ENCODE results near the gene USP15.
"Not testable (repeated sequence)": the region's sequence is repeated elsewhere in the genome, so short reads cannot be mapped to it uniquely, and the experiment has no call there.

USP15 gene

DNA sequence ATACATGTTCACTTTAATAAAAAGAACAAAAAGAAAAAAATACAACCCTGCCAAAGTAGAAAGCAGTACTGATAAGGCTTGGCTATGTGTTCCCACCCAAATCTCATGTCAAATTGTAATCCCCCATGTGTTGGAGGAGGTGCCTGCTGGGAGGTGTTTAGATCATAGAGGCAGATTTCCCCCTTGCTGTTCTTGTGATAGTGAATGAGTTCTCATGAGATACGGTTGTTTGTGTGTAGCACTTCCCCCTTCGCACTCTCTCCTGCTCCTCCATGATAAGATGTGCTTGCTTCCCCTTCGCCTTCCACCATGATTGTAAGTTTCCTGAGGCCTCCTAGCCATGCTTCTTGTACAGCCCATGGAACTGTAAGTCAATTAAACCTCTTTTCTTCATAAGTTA is 59.9 kb downstream of the USP15 start:
- in situ Hi-C loops (cut with HindIII; ENCODE audit: low pct_unique_long_range_greater_than_20kb, low sequenced_read_pairs): no loop called here
- no peak for DNase-seq (ENCODE audit: low read depth in 1 of 2, low spot score in 1 of 2)
- no peak for TF ChIP-seq JUND (IDR thresholded peaks at IDR 0.05; ENCODE audit: low read depth)

DNA sequence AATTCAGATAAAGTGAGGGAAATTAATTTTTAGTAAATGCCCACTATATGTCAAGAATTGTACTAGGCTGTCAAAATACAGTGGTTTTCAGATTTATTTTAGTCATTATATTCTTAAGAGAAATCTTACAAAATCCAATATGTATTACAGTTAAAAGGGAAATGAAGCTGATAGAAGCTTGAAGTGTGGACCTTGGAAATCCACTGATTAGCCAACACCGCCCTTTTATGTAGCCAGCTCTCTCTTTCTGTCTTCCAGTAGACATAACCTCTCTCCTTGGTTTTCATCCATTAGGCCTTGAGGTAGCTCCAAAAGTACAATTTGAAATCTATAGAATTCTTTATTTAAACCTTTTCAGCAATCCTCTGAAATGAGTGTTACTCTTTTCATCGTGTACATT is 63.2 kb downstream of the USP15 start:
- in situ Hi-C loops (cut with HindIII; ENCODE audit: low pct_unique_long_range_greater_than_20kb, low sequenced_read_pairs): no loop called here
- no peak for DNase-seq (ENCODE audit: low read depth in 1 of 2, low spot score in 1 of 2)
- no peak for TF ChIP-seq JUND (IDR thresholded peaks at IDR 0.05; ENCODE audit: low read depth)

DNA sequence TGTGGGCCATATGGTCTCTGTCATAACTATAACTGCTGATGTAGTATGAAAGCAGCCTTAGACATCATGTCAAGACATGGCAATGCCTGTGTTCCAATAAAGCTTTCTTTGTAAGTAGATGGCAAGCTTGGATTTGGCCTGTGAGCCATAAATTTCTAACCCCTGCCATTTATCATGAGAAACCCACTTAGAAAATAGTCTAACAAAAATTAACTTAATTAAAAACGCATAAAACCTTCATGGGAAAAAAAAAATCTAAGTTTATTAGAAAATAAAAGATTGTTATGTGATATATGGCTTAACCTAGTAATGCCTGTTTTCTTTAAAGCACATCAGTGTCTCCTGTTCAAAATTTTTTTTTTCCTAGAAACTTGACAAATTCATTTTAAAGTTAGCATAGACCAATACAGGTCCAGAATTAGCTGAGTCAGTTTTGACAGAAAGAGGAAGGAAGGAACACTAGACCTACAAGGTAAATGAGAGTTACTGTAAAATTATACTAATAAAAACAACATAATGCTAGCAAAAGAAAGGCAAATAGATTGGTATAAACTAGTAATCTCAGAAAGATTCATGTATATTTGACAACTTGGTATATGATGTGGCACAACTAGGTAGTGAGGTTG is 68.2 kb downstream of the USP15 start:
- in situ Hi-C loops (cut with HindIII; ENCODE audit: low pct_unique_long_range_greater_than_20kb, low sequenced_read_pairs): no loop called here
- no peak for TF ChIP-seq JUND (IDR thresholded peaks at IDR 0.05; ENCODE audit: low read depth)
- DNase-seq (ENCODE audit: low read depth in 1 of 2, low spot score in 1 of 2): no peak

- no peak for DNase-seq (ENCODE audit: low read depth in 1 of 2, low spot score in 1 of 2)
- no peak for TF ChIP-seq JUND (IDR thresholded peaks at IDR 0.05; ENCODE audit: low read depth)
- in situ Hi-C loops (cut with HindIII; ENCODE audit: low pct_unique_long_range_greater_than_20kb, low sequenced_read_pairs): no loop called here
Observed at GRCh38 chr12:62331306-62331705, 71.1 kb downstream of the USP15 start.

DNA sequence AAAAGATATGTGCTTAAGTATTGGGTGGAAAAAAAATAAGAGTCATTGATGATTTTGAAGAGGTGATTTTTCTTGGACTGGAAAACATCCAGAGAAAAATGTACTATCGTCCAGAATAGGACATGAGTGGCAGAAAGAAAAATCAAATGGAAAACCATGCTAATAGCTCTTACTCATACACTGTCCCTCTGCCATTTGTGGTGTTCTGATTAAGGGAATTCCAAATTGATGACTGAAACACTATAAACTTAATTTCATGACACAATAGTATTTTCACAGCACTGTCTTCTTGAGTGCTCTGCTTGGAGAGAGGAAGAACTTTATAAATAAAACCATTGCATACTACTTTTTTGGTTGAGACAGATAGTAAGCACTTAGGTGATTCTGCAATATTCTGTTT is 72.4 kb downstream of the USP15 start:
- in situ Hi-C loops (cut with HindIII; ENCODE audit: low pct_unique_long_range_greater_than_20kb, low sequenced_read_pairs): no loop called here
- TF ChIP-seq JUND (IDR thresholded peaks at IDR 0.05; ENCODE audit: low read depth): no peak
- no peak for DNase-seq (ENCODE audit: low read depth in 1 of 2, low spot score in 1 of 2)

DNA sequence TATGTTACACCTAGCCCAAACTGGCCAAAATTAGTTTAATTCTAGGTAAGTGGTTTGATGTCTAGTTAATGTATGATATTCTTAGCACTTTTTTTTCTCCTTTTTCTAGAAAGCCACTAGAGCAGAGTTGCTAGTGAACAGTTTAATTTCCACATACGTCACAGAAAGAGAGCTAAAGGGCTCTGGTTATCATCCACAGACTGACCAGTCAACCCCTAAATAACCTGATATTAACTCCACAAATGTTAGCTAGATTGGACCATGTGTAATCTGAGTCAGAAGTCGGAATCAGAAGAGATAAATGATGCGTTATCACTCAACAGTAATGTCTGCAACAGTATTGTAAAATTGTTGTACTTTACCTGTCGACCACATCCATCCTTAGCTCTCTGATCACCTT is 74.9 kb downstream of the USP15 start:
- in situ Hi-C loops (cut with HindIII; ENCODE audit: low pct_unique_long_range_greater_than_20kb, low sequenced_read_pairs): no loop called here
- DNase-seq (ENCODE audit: low read depth in 1 of 2, low spot score in 1 of 2): no peak
- TF ChIP-seq JUND (IDR thresholded peaks at IDR 0.05; ENCODE audit: low read depth): no peak

- no peak for DNase-seq (ENCODE audit: low read depth in 1 of 2, low spot score in 1 of 2)
- no peak for TF ChIP-seq JUND (IDR thresholded peaks at IDR 0.05; ENCODE audit: low read depth)
- in situ Hi-C loops (cut with HindIII; ENCODE audit: low pct_unique_long_range_greater_than_20kb, low sequenced_read_pairs): no loop called here
Observed at GRCh38 chr12:62335796-62336195, 75.6 kb downstream of the USP15 start.

GRCh38 chr12:62337643-62338042 is 77.4 kb downstream of the USP15 start:
- in situ Hi-C loops (cut with HindIII; ENCODE audit: low pct_unique_long_range_greater_than_20kb, low sequenced_read_pairs); DNase-seq (ENCODE audit: low read depth in 1 of 2, low spot score in 1 of 2): not testable (repeated sequence)

DNA sequence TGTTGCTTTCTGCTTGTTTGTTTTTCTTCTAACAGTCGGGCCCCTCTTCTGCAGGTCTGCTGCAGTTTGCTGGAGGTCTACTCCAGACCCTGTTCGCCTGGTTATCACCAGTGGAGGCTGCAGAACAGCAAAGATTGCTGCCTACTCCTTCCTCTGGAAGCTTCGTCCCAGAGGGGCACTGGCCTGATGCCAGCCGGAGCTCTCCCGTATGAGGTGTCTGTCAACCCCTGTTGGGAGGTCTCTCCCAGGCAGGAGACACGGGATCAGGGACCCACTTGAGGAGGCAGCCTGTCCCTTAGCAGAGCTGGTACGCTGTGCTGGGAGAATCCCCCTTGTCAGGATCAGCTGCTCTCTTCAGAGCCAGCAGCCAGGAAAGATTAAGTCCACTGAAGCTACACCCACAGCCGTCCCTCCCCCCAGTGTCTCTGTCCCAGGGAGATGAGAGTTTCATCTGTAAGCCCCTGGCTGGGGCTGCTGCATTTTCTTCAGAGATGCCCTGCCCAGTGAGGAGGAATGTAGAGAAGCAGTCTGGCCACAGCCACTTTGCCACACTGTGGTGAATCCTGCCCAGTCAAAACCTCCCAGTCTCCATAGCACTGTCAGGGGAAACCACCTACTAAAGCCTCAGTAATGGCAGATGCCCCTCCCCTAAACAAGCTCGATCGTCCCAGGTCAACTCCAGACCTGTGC is 82.6 kb downstream of the USP15 start:
- in situ Hi-C loops (cut with HindIII; ENCODE audit: low pct_unique_long_range_greater_than_20kb, low sequenced_read_pairs); DNase-seq (ENCODE audit: low read depth in 1 of 2, low spot score in 1 of 2): not testable (repeated sequence)

DNA sequence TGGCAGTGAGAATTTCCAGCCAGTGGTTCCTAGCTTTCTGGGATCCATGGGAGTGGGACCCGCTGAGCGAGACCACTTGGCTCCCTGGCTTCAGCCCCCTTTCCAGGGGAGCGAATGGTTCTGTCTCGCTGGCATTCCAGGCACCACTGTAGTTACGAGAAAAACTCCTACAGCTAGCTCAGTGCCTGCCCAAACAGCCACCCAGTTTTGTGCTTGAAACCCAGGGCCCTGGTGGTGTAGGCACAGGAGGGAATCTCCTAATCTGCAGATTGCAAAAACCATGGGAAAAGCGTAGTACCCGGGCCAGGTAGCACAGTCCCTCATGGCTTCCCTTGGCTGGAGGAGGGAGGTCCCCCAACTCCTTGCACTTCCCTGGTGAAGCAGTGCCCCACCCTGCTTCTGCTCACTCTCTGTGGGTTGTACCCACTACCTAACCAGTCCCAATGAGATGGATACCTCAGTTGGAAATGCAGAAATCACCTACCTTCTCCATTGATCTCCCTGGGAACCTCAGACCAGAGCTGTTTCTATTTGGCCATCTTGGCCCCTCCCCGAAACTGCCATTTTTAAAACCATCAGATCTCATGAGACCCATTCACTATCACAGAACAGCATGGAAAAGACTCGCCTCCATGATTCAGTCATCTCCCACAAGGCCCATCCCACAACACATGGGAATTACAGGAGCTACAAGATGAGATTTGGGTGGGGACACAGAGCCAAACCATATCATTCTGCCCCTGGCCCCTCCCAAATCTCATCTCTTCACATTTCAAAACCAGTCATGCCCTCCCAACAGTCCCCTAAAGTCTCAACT is 83.3 kb downstream of the USP15 start:
- in situ Hi-C loops (cut with HindIII; ENCODE audit: low pct_unique_long_range_greater_than_20kb, low sequenced_read_pairs): not testable (repeated sequence)

DNA sequence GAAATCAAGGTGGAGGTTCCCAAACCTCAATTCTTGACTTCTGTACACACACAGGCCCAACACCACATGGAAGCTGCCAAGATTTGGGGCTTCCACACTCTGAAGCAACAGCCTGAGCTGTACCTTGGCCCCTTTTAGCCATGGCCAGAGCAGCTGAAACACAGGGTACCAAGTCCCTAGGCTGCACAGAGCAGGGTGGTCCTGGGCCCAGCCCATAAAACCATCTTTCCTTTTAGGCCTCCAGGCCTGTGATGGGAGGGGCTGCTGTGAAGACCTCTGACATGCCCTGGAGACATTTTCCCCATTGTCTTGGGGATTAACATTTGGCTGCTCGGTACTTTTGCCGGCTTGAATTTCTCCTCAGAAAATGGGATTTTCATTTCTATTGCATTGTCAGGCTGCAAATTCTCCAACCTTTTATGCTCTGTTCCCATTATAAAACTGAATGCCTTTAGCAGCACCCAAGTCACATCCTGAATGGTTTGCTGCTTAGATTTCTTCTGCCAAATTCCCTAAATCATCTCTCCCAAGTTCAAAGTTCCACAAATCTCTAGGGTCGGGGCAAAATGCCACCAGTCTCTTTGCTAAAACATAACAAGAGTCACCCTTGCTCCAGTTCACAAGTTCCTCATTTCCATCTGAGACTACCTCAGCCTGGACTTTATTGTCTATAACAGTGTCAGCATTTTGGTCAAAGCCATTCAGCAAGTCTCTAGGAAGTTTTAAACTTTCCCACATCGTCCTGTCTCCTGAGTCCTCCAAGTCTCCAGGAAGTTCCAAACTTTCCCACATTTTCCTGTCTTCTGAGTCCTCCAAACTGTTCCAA is 84.7 kb downstream of the USP15 start:
- in situ Hi-C loops (cut with HindIII; ENCODE audit: low pct_unique_long_range_greater_than_20kb, low sequenced_read_pairs); DNase-seq (ENCODE audit: low read depth in 1 of 2, low spot score in 1 of 2): not testable (repeated sequence)

More for the DNA sequence above, 83.3 kb downstream of the USP15 start:
- not testable (repeated sequence) for DNase-seq (ENCODE audit: low read depth in 1 of 2, low spot score in 1 of 2)

GRCh38 chr12:62345667-62346066 is 85.5 kb downstream of the USP15 start:
- no peak for DNase-seq (ENCODE audit: low read depth in 1 of 2, low spot score in 1 of 2)
- no peak for TF ChIP-seq JUND (IDR thresholded peaks at IDR 0.05; ENCODE audit: low read depth)
- in situ Hi-C loops (cut with HindIII; ENCODE audit: low pct_unique_long_range_greater_than_20kb, low sequenced_read_pairs): no loop called here

All from T47D (cell line).